Measurements from ENCODE around the gene VIPR1.

VIPR1 gene

GRCh38 chr3:42502429-42503250 lies at the start of gene VIPR1:
Gene VIPR1 (plus strand): TSS chr3:42502643. CDS start chr3:42502736, 93 bp downstream.
- peak; percentile 79 for DNase-seq

- no peak for DNase-seq
Observed at GRCh38 chr3:42456211-42456610, 46.2 kb upstream of the VIPR1 start.

GRCh38 chr3:42459151-42459550 lies 43.3 kb upstream of the VIPR1 start:
- DNase-seq = no peak

GRCh38 chr3:42461762-42462161 lies 40.7 kb upstream of the VIPR1 start:
- no peak for DNase-seq

- no peak for DNase-seq
Observed at GRCh38 chr3:42463093-42463492, 39.4 kb upstream of the VIPR1 start.

GRCh38 chr3:42468111-42468510 lies 34.3 kb upstream of the VIPR1 start:
- DNase-seq = no peak

- no peak for DNase-seq
Observed at GRCh38 chr3:42472555-42472954, 29.9 kb upstream of the VIPR1 start.

GRCh38 chr3:42473083-42473932 lies 29.1 kb upstream of the VIPR1 start:
- no peak for DNase-seq

GRCh38 chr3:42476225-42477125 lies 26.0 kb upstream of the VIPR1 start:
- no peak for DNase-seq

- no peak for DNase-seq
Observed at GRCh38 chr3:42477696-42478095, 24.7 kb upstream of the VIPR1 start.

GRCh38 chr3:42478830-42479229 lies 23.6 kb upstream of the VIPR1 start:
- no peak for DNase-seq

GRCh38 chr3:42486814-42487565 lies 15.5 kb upstream of the VIPR1 start:
- DNase-seq = no peak

- DNase-seq = no peak
Observed at GRCh38 chr3:42488687-42489086, 13.8 kb upstream of the VIPR1 start.

- no peak for DNase-seq
Observed at GRCh38 chr3:42489116-42489936, 13.1 kb upstream of the VIPR1 start.

GRCh38 chr3:42489937-42490227 lies 12.6 kb upstream of the VIPR1 start:
- no peak for DNase-seq

- DNase-seq = no peak
Observed at GRCh38 chr3:42490243-42490642, 12.2 kb upstream of the VIPR1 start.

GRCh38 chr3:42491881-42492507 lies 10.4 kb upstream of the VIPR1 start:
- no peak for DNase-seq

- no peak for DNase-seq
Observed at GRCh38 chr3:42492508-42493080, 9.8 kb upstream of the VIPR1 start.

- no peak for DNase-seq
Observed at GRCh38 chr3:42493126-42493797, 9.2 kb upstream of the VIPR1 start.

- no peak for DNase-seq
Observed at GRCh38 chr3:42493798-42494151, 8.7 kb upstream of the VIPR1 start.
